ENCODE results near the gene BLM. TPM values are rescaled to one million over a fixed set of nuclear protein-coding genes. Genes with fewer than 3 reads are reported as not detected.
"Not testable (repeated sequence)": the region's sequence is repeated elsewhere in the genome, so short reads cannot be mapped to it uniquely, and the experiment has no call there.

BLM gene
- total and polyA plus RNA-seq, 8 donors, result 1.1 to 10.5 (median 2.6) TPM

DNA sequence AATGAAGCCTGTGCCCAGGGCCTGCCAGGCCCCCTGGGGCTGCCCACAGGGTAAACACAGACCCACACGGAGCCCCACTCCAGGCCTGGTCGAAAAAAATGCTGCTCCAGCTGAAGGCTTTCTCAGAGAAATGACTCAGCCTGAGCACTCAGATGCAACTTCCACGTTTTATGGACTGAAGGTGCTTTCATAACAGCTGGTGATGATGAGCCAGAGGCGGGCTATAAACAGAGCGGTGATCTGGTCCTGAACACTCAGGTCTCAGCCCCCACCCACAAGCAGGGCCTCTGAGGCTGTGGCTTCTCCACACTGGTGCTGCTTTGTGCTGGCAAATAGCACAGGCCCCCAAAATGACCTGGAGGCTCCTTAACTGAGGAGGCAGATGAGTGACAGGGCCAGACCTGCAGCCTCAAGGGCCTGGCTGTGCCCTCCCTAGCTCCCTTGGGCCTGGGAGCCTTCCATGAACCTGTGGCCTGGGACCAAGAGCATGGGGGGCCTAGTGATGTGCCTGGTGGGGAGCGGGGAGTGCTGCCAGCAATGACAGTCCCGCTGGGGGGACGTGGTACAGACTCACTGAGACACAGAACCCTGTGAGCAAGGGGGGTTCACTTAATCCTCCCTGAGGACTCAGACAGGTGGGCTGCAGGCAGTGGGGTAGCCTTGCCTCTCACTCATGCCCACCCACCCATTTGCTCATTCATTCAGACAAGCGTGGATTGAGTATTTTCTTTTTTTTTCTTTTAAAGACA, 128.2 kb downstream of the BLM start:
- 62 to 72% (median 68%) methylated on average over 6 to 9 of the region's 9 CpGs for WGBS, 5 donors
- Histone ChIP-seq H3K9me3 (no peaks in the 10 kb centered on the region), H3K27me3 (no peaks in the 10 kb centered on the region), H3K36me3 (no peaks in the 10 kb centered on the region), H3K4me1 (peaks cover 0 to 8% (median 1%) of the 10 kb centered on the region in 4 donors), H3K4me3 (no peak overlapping the region), H3K27ac (peak overlapping the region in 3 of 5 donors; percentile 33 to 66 (median 45))
- DNase-seq, result no peak
- TF ChIP-seq EP300 (IDR thresholded peaks at IDR 0.05), result no peak
- TF ChIP-seq POLR2A (IDR thresholded peaks at IDR 0.05), result no peak
- TF ChIP-seq POLR2AphosphoS5 (IDR thresholded peaks at IDR 0.05), result no peak
- no peak for TF ChIP-seq CTCF (IDR thresholded peaks at IDR 0.05)
- intact Hi-C loops (cut with DNase I; ENCODE audit: low total_unique reads), result no loop called here

DNA sequence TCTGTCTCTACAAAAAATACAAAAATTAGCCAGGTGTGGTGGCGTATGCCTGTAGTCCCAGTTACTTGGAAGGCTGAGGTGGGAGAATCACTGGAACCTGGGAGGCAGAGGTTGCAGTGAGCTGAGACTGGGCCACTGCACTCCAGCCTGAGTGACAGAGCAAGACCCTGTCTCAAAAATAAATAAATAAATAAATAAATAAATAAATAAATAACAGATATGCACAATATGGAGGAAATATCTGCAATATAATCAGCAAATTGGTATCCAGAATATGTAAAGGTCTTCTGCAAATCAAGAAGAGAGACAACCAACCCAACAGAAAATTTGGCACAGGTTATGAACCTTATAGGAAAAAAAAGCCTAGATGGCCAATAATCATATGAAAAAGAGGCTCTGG, 132.3 kb downstream of the BLM start:
- H3K27ac ChIP-seq; H3K36me3 ChIP-seq; DNase-seq; H3K27me3 ChIP-seq; H3K9me3 ChIP-seq; intact Hi-C loops (cut with DNase I; ENCODE audit: low total_unique reads); H3K4me3 ChIP-seq: not testable (repeated sequence)
- H3K4me1 ChIP-seq, result peaks cover 0 to 11% (median 0%) of the 10 kb centered on the region in 4 donors
- 88 to 100% (median 97%) methylated on average over 1 of the region's 1 CpG for whole genome bisulfite sequencing, 5 donors

DNA sequence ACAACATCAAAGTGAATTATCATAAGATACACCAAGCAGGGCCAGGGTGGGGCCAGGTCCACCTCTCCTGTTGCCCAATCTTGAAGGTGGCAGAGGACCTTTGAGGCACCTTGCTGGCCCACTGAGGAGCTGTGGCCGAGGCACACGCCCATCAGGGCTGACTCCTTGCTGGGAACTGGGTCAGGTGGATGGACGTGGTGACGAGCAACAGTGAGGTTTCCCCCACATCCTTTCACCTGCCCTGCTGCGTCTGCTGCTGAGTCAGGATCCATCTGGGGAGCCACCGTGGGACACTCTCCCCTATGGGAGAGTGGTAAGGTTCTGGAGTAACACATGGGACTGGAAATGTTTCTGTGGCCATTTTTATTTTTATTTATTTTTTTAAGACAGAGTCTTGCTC, 134.0 kb downstream of the BLM start:
- H3K27ac ChIP-seq, result no peak overlapping the region
- no peaks in the 10 kb centered on the region for H3K9me3 ChIP-seq
- TF ChIP-seq POLR2A (IDR thresholded peaks at IDR 0.05) (no peak), EP300 (IDR thresholded peaks at IDR 0.05) (no peak), POLR2AphosphoS5 (IDR thresholded peaks at IDR 0.05) (no peak), CTCF (IDR thresholded peaks at IDR 0.05) (no peak)
- no peaks in the 10 kb centered on the region for H3K27me3 ChIP-seq
- intact Hi-C loops (cut with DNase I; ENCODE audit: low total_unique reads), result no loop called here
- H3K4me1 ChIP-seq, result peaks cover 0 to 6% (median 0%) of the 10 kb centered on the region in 4 donors
- H3K36me3 ChIP-seq, result no peaks in the 10 kb centered on the region
- no peak for DNase-seq
- H3K4me3 ChIP-seq, result no peak overlapping the region
- WGBS, 5 donors, result 73 to 86% (median 86%) methylated on average over 6 of the region's 6 CpGs

DNA sequence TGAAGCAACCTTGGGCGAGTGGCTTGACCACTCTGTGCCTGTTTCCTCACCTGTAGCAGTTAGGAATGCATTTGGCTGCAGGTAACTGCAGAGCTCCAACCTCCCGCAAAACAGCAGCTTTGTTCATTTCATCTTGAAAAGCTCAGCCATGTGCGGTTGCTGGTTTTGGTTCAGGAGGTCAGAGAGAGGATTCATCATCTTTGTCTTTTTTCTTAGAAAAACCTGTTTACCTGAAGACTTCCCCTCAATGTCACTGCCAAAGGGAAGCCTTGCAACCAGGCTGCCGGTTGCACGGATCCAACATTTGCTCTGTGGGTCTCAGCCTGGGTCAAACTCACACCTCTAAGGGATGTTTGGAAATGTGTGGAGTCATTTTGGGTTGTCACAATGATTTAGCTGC, 134.8 kb downstream of the BLM start:
- no peak overlapping the region for H3K4me3 ChIP-seq
- no peaks in the 10 kb centered on the region for H3K36me3 ChIP-seq
- TF ChIP-seq CTCF (IDR thresholded peaks at IDR 0.05) (no peak), EP300 (IDR thresholded peaks at IDR 0.05) (no peak), POLR2AphosphoS5 (IDR thresholded peaks at IDR 0.05) (no peak), POLR2A (IDR thresholded peaks at IDR 0.05) (no peak)
- peaks cover 0 to 13% (median 0%) of the 10 kb centered on the region in 4 donors for H3K4me1 ChIP-seq
- no peaks in the 10 kb centered on the region for H3K9me3 ChIP-seq
- no peak for DNase-seq
- intact Hi-C loops (cut with DNase I; ENCODE audit: low total_unique reads), result no loop called here
- no peak overlapping the region for H3K27ac ChIP-seq
- WGBS, 5 donors, result 64 to 89% (median 88%) methylated on average over 5 of the region's 5 CpGs
- no peaks in the 10 kb centered on the region for H3K27me3 ChIP-seq

DNA sequence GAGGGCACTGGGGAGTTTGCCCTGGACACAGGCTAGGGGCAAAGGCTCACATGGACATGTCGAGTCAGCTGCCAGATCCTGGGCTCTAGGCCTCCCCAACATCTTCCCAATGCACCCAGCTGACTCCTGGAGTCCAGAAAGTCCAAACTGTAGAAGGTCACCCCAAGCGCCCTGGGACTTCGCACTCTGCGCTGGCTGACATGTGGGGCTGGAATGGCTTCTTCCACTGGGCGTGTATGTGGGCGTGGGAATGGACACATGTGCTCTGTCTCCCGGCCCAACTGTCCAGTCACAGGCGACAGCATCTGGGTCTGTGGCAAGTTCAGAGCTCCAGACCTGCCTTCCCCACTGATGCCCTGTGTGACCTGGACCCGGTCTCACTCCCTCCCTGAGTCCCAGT, 138.0 kb downstream of the BLM start:
- Histone ChIP-seq H3K9me3 (no peaks in the 10 kb centered on the region), H3K27ac (no peak overlapping the region), H3K36me3 (no peaks in the 10 kb centered on the region), H3K4me3 (no peak overlapping the region), H3K4me1 (peaks cover 0 to 32% (median 0%) of the 10 kb centered on the region in 4 donors), H3K27me3 (no peaks in the 10 kb centered on the region)
- 80 to 88% (median 83%) methylated on average over 4 to 9 of the region's 9 CpGs for WGBS, 5 donors
- no peak for TF ChIP-seq POLR2A (IDR thresholded peaks at IDR 0.05)
- no peak for TF ChIP-seq POLR2AphosphoS5 (IDR thresholded peaks at IDR 0.05)
- TF ChIP-seq CTCF (IDR thresholded peaks at IDR 0.05), result no peak
- TF ChIP-seq EP300 (IDR thresholded peaks at IDR 0.05), result no peak
- intact Hi-C loops (cut with DNase I; ENCODE audit: low total_unique reads), result no loop called here
- DNase-seq, result no peak
